ENCODE data around the gene ATP5F1A. TPM values are rescaled to one million over a fixed set of nuclear protein-coding genes. Genes with fewer than 3 reads are reported as not detected.

ATP5F1A gene
- total RNA-seq, 1 donor from 2014 or later: 1,569 TPM

Other genes starting within 250 kb of the ATP5F1A start
- gene EPG5, start 131.0 kb downstream of the ATP5F1A start, total RNA-seq: 16.7 TPM
- 1.3 TPM for gene PSTPIP2, start 26.0 kb downstream of the ATP5F1A start, total RNA-seq
- gene HAUS1, start 6.1 kb upstream of the ATP5F1A start, total RNA-seq: 7.8 TPM